ENCODE measurements around the gene LMO4. TPM values are rescaled to one million over a fixed set of nuclear protein-coding genes. Genes with fewer than 3 reads are reported as not detected.

LMO4 gene
- polyA plus RNA-seq, 3 donors: 118 to 128 (median 125) TPM

DNA sequence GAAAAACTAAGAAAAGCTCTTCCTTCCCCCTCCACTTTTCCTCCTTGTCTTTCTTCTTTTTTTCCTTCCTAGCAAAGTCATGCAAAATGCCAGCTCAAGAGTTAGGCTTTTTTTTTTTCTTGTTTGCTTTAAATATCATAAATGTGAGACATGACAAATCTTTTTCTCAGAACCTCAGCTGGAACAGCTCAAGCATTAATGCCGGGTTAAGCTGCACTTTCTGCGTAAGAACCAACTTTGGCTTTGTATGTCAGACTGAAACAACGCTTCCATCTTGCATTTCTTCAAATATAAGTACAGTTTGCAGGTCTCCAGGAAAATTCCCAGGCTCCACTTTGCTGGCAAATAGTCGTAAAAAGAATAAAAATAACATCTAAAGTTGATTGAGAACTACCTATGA lies 20.7 kb upstream of the LMO4 start:
- peak in 1 of 11 donors; percentile 20 for DNase-seq (ENCODE audit: extremely low read depth in 1 of 11, low read depth in 9 of 11, low spot score in 4 of 11)

DNA sequence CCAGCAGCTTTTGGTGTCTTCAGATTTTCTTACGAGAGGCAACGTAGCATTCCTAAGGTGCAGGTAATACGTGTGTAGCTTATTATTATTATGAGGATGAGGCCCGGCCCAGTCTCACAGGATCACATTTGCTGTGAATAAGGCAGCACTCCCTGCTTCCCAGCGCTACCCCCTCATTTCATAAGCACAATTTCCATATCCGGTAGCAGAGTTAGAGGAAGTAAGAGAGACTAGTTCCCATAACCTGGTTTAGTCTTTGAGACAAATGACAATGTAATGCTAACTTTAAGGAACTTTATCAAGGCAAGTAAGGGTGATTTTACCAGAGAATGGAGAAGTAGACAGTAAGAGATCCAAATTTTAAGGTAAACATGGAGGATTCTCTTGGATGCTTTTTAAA lies 14.6 kb upstream of the LMO4 start:
- DNase-seq (ENCODE audit: extremely low read depth in 1 of 11, low read depth in 9 of 11, low spot score in 4 of 11): no peak

DNA sequence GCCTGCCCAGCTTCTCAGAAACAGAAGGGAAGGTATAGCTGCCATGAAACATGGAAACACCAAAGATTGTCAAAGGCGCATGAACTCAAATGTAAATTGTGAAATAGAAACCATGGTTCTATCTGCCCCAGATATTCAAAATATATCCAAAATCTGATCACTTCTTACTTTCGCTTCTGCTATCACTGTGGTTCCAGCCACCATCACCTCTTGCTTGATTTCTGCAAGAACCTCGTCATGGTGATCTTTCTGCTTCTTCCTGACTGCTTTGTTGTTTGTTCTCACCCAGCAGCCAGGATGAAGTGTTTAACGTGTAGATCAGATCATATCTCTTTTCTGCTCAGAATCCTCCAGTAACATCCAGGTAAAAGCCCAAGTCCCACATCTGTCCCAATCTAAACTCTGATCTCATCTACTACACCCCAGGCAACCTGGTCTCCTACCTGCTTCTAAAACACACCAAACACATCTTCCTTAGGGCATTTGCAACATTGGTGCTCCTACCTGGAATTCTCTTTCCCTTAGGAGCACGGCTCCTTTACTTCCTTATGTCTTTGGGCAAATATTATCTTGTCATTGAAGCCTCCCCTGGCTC lies 10.5 kb upstream of the LMO4 start:
- DNase-seq (ENCODE audit: extremely low read depth in 1 of 11, low read depth in 9 of 11, low spot score in 4 of 11): no peak

DNA sequence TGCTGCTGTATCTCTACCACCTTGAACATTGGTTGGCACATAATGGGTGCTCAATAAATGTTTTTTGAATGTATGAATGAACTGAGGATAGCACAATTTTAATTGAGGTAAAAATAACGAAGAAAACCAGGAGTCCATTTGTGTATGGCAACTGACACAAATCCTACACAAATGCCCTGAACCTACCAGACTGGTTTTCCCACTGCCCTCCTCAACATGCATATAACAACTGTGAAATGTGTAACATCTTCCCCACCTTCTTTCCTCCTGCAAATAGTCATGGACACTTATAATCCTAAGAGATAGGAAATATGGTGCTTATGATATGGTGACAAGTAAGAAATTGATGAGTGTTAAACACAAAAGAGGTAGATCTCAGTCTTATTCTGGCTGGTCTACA lies 9.9 kb upstream of the LMO4 start:
- DNase-seq (ENCODE audit: extremely low read depth in 1 of 11, low read depth in 9 of 11, low spot score in 4 of 11): no peak

DNA sequence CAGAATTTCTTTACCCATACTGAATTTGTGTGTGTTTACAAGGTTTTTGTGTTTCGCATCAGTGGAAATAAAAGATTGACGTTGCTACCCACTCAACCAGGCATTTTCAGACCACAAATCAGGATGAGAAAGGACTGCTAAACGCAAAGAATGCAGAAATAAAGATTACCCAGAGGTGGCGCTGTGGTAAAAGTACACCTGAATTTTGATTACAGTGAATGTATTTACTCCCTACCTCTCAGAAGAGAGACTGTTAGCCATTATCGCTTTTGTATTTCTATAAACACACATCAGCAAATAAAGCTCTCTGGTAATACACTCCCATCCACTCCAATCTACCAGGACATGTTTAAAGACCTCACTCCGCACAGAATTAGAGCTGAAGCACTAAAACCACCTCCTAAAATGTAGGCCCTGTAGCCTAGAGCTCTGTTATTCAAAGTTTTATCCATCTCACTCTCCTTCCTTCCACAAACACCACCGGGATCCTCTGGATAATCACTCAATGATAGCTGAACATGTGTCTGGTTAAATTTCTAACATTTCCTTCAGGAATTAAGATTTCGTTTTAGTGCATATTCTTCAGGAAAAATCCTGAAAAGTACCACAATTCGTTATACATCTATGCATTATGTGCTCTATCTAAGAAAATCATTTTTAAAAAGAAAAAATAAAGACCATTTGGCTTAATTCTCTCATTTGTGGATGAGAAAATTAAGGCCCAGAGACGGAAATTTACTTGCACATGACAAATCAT lies 2.5 kb upstream of the LMO4 start:
- peak in 1 of 11 donors; percentile 45 for DNase-seq (ENCODE audit: extremely low read depth in 1 of 11, low read depth in 9 of 11, low spot score in 4 of 11)

DNA sequence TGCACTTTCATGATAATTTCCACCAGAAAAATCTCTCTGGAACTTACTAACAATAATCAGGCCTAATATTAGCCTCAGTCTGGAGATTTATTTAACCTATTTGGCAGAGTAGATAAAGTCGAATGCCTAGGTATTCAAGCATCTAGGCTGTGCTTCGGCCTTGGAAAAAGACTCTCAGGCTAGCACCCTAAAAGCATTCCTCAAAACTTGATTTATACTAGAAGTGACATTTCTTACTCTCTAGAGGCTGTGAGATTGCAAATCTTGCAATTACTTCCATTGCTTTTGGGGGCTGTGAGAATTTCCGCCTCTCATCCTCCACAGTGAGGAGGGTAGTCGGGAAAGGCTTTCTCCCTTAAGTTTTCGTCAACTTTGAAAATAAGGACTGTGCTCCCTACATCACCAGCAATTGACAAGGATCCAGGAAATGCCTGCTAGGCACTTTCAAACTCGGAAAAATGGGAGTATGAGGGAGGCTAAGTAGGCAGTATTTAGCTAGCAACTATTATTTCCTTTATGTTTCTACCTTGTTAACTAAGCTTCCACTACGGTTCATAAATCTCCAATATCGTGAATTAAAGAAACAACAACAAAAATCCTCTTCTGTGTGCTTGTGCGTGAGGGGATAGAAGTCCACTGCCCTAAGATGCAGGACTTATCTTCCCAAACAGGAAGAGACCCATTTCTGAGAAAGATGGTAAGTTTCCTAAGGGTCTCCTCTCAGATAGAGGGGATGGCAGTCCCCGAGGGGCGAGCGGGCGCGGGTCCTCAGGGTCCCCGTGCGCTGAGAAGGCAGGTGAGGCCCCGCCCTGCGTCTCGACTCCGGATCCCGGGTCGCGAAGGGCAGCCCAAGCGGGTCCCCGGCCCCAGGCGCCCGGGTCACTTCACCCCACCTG lies 1.1 kb upstream of the LMO4 start:
- peak in 1 of 11 donors; percentile 17 for DNase-seq (ENCODE audit: extremely low read depth in 1 of 11, low read depth in 9 of 11, low spot score in 4 of 11)

DNA sequence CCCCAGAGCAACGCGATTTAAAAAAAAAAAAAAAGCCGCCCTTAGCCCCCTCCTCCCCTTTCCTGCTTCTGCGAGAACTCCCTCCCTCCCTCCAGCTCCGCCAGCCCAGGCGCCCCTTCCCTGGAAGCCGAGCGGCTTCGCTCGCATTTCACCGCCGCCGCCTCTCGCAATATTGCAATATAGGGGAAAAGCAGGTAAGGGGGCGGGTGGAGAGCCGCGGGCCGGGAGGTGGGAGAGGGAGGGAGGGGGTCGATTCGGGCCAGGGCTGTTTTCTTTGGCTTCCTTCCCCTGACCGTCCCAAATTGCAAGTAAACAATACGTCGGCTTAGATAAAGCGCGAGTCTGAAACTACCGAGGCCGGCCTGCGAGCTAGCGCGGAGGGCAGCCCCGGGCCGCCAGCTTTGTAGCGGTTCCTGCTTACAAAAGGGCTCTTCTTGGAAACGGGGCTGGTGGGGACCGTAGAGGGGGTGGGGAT lies 408 bp downstream of the LMO4 start:
- peak in 4 of 11 donors; percentile 42 to 58 (median 46) for DNase-seq (ENCODE audit: extremely low read depth in 1 of 11, low read depth in 9 of 11, low spot score in 4 of 11)

DNA sequence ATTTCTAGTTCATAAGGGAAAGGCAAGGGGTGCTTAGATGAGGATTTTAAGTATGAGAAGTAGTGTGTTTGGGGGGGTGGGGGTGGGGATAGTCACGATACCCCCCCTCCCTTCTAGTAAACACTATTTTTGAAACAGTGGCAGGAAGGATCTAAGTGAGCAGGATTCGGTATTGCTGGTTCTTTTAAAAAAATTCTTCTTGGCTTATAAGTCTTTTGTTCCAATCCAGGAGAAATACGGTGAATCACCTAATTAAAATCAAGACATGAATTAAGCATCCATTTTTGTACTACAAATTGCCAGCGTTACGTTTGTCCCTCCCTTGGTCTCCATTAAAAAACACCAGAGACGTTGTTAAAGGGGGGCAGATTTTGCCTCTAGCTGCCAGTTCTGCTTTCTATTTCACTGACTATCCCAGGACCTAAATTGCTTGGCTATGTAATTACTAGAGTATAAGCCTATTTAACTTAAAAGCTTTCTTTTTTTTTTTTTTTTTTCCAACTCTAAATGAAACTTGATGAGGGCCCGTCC lies 911 bp downstream of the LMO4 start:
- DNase-seq (ENCODE audit: extremely low read depth in 1 of 11, low read depth in 9 of 11, low spot score in 4 of 11): peak in 1 of 11 donors; percentile 12

DNA sequence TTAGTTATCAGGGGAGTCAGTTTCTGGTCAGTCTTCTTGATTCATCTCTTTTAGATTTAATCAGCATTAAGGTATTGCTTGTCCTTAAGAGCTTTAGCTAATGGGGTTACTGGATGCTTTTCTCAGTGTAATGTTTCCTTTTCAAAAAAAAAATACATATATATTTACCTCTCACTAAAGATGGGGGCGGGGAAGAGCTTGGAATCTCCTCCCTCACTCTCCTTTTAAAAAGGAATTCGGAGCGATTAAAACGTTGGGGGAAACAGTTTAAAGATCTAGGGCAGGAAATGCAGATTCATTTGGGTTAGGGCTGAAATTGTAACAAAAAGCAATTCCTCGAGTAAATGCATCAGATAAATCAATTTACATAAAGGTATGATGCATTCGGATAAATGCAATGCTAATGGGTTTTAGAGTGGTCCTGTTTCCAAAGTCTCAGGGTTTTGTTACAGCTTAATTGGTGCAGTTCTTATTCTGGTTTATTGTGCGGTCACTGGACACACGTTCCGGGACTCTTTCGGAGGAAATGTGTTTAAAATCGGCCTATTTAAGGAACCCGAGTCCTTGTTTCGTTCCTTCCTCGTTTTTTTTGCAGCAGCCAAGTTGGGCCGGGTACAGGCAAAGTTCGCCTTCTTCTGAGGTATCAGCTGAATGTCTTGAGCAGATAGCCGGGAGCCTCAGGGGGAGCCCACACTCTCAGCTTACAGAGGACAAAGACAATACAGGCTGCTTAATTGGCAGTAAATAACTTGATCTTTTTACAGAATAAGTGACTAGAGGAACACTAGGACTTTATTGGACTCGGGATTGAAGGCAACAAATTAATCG lies 1.6 kb downstream of the LMO4 start:
- peak in 1 of 11 donors; percentile 21 for DNase-seq (ENCODE audit: extremely low read depth in 1 of 11, low read depth in 9 of 11, low spot score in 4 of 11)

DNA sequence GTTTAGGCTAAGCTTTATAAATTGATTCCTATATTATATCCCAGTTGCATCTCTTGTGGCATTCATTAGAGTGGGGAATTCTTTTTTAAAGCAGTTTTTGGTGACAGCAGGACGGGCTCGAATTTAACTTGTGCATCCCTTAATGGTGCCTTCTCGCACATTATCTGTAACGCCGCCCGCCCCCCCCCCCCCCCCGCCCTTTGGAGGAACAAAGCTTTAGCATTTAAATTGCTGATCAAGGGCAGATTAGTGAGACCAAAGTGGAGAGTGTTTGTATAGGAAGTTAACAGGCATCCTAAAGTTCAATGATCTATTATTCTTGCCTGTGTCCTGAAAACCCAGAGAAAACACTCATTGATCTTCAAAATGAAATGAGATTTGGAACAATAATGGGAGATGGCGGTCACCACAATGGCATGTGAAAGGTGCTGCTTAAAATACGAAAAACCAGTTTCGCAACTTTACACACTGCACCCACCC lies 2.2 kb downstream of the LMO4 start:
- DNase-seq (ENCODE audit: extremely low read depth in 1 of 11, low read depth in 9 of 11, low spot score in 4 of 11): no peak

DNA sequence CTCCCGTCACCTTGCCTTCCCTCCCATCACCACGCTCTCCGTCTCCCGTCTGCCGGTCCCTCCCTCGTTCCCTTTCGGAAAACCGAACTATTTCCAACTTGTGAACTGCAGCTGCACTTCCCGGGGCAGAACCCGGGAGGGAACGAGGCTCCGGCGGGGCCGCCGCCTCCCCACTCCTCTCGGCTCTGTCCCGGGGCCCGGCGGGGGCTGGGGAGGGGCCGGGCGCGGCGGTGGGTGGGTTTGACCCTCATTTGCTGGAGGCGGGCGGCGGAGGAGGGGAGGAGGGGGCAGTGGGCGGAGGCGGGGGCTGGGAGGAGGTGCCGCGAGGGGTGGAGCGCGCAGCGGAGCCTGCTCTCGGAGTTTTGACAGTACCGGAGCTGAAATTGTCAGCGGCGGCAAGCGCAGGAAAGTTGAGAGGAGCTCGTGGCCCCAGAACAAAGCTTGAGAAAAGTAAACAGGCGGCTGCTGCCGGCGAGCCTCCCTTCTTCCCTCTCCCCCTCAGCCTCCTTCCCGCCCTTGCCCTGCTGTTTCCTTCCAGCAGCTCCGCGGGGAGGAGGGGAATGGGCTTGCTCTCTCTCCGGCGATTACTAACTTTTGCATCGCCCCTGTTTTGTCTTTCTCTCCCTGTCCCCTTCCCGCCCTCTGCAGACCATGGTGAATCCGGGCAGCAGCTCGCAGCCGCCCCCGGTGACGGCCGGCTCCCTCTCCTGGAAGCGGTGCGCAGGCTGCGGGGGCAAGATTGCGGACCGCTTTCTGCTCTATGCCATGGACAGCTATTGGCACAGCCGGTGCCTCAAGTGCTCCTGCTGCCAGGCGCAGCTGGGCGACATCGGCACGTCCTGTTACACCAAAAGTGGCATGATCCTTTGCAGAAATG lies 2.9 kb downstream of the LMO4 start:
- peak in 6 of 11 donors; percentile 68 to 79 (median 72) for DNase-seq (ENCODE audit: extremely low read depth in 1 of 11, low read depth in 9 of 11, low spot score in 4 of 11)

DNA sequence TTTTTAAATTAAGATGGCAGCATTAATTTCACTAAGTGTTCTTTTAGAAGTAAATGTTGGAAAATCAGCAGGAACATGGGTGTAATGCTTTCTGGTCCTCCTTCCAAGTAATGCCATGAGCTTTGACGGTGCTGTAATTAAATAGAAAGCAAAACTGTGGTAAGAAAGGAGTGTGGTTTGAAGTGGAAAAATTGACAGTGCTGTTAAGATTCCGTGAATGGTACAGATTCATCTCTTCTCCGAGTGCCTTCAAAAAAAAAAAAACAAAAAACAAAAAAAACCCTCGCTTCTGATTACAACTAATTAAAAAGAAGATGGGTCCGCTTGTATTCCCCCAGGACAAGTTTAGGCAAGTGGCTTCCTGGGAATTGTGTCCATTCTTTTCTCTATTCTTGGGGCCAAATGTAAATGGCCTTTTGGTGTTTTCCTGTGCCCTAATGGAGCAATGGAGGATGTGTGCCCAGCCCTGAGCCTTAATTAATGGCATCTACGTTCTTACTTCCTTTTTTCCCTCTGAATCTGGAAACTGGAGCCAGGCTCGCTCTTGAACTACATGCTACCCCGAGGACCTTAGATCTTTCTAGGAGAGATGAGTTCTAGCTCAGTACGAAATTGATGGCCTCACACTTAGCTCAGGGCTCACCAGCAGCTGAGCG lies 5.1 kb downstream of the LMO4 start:
- DNase-seq (ENCODE audit: extremely low read depth in 1 of 11, low read depth in 9 of 11, low spot score in 4 of 11): no peak

DNA sequence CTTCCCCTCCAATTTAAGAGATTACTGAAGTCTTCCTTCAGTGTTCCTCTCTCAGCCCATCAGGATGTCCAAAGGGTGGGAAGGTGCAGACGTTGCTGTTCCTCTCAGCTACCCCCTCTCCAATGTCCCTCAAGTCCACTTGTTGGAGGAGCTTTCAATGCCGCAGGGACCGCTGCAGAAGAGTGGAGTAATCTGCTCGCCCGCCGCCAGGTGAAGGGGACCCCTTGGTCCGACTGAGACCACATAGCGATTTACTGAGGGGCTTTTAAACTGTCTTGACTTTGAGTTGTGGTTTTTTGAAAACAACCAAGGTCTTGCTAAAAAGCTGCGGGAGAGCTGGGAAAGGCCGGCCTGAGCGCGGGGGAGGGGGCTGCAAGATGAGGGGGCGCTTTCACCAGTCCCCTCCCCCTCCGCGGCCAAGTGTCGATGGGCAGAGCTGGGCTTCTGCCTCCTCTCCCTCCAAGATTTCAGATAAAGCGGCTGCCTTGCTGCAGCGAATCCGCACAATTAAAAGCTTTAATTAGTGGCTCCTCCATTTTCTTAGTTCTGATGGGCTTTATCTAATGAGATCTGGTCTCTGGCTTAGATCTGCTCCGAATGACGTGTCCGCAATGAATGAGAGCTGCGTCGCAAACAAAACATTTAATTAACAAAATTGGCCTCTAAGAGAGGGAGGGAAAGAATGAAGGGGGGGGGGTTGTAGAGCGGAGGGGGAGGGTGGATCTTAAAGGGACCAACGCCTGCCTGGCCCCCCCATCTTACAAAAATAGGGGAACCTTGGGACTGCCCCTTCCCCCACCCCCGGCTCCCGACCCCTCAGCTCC lies 5.9 kb downstream of the LMO4 start:
- peak in 3 of 11 donors; percentile 24 to 39 (median 39) for DNase-seq (ENCODE audit: extremely low read depth in 1 of 11, low read depth in 9 of 11, low spot score in 4 of 11)

DNA sequence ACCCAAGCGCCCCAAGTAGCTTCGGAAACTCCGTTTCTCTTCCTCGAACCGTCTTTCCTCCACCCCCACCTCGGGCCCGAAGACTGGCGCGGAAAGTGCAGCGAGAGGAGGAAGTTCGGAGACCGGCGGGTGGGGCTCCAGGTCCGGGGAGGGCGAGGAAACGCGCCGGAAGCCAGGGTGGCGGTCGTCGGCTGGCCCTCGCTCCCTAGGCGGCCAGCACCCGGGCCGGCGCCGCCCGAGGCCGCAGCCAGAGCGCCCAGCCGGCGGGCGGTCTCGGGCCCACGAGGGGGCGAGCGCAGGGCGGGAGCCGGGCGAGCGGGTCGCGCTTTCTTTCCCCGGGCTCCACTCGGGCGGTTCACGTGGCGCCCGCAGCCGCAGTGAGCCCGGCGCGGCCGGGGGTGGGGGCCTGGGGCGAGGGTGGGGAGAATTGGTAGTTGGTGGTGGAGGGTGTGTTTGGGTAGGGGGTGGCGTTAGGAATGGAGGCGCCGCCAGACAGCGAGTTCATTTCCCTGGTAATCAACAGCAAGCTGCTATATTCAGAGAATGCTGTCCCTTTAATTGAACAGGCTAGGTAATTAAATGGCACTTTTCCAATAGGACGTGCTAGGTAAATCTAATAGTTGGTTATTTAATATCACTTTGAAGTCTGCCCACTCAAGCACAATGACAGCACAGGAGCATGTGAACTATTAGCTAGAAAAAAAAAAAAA lies 6.7 kb downstream of the LMO4 start:
- peak in 3 of 11 donors; percentile 33 to 47 (median 39) for DNase-seq (ENCODE audit: extremely low read depth in 1 of 11, low read depth in 9 of 11, low spot score in 4 of 11)

DNA sequence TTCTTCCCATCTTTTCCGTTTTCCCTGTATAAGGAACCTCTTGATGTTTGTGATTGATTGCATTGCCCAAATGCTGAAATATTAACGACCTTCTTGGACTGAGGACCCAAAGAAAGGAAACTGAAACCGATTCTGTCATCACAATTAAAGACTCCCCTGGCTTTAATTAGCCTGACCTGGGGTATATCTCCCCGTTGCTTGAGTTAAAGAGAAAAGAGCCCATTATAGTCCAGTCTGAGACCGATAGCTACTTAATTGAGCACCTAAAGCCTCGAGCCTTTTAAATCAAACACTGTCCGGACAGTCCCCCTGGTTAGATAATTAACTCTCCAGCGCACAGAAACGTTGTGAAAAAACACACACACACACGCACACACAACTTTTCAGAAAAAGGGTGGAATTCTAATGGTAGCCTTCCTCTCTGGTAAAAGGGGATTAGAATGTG lies 8.0 kb downstream of the LMO4 start:
- no peak for DNase-seq (ENCODE audit: extremely low read depth in 1 of 11, low read depth in 9 of 11, low spot score in 4 of 11)
